ENCODE measurements around the gene NEURL1. TPM values are rescaled to one million over a fixed set of nuclear protein-coding genes. Genes with fewer than 3 reads are reported as not detected.
A peak's percentile ranks its signal among the peaks of the same experiment; 100 is the strongest.

Gene NEURL1
- 2.3 and 2.7 TPM in 2 replicates for total RNA-seq
- 1.4 and 3.5 TPM in 2 replicates for polyA plus RNA-seq

- H3K27ac ChIP-seq, result no peak within 1 kb of the TSS
- H3K4me1 ChIP-seq (ENCODE audit: low read depth), result no peaks in the 10 kb centered on the region
- no peaks in the 10 kb centered on the region for H3K9me3 ChIP-seq (ENCODE audit: low read depth)
- DNase-seq (ENCODE audit: low read depth in 1 of 2, low spot score in 1 of 2), result peak in 1 of 2 donors; percentile 51
- H3K27me3 ChIP-seq, result peaks cover 66% of the 10 kb centered on the region
- H3K36me3 ChIP-seq, result no peaks in the 10 kb centered on the region
- no peak for TF ChIP-seq CTCF (IDR thresholded peaks at IDR 0.05; ENCODE audit: low read depth, low read length)
- peak within 1 kb of the TSS; percentile 56 for H3K4me3 ChIP-seq
These were observed at the start of gene NEURL1 for GRCh38 chr10:103493362-103493915. Gene NEURL1, plus strand, starts transcription at chr10:103493705. Its CDS starts 683 bp downstream, at chr10:103494388.

- H3K27ac ChIP-seq, result no peak overlapping the region
- no peak for DNase-seq (ENCODE audit: low read depth in 1 of 2, low spot score in 1 of 2)
- H3K36me3 ChIP-seq, result peaks cover 42% of the 10 kb centered on the region
- no peaks in the 10 kb centered on the region for H3K27me3 ChIP-seq
- no peaks in the 10 kb centered on the region for H3K9me3 ChIP-seq (ENCODE audit: low read depth)
- H3K4me3 ChIP-seq, result no peak overlapping the region
- no peaks in the 10 kb centered on the region for H3K4me1 ChIP-seq (ENCODE audit: low read depth)
- TF ChIP-seq CTCF (IDR thresholded peaks at IDR 0.05; ENCODE audit: low read depth, low read length), result no peak
These were observed 49.0 kb upstream of the NEURL1 start for GRCh38 chr10:103444478-103444877.

GRCh38 chr10:103445366-103445765 lies 48.1 kb upstream of the NEURL1 start:
- Histone ChIP-seq H3K36me3 (peaks cover 37% of the 10 kb centered on the region), H3K27ac (no peak overlapping the region), H3K4me1 (ENCODE audit: low read depth) (no peaks in the 10 kb centered on the region), H3K9me3 (ENCODE audit: low read depth) (no peaks in the 10 kb centered on the region), H3K27me3 (no peaks in the 10 kb centered on the region), H3K4me3 (no peak overlapping the region)
- no peak for DNase-seq (ENCODE audit: low read depth in 1 of 2, low spot score in 1 of 2)
- TF ChIP-seq CTCF (IDR thresholded peaks at IDR 0.05; ENCODE audit: low read depth, low read length), result no peak

GRCh38 chr10:103445767-103446567 lies 47.5 kb upstream of the NEURL1 start:
- TF ChIP-seq CTCF (IDR thresholded peaks at IDR 0.05; ENCODE audit: low read depth, low read length), result no peak
- Histone ChIP-seq H3K27ac (no peak overlapping the region), H3K36me3 (peaks cover 34% of the 10 kb centered on the region), H3K9me3 (ENCODE audit: low read depth) (no peaks in the 10 kb centered on the region), H3K4me1 (ENCODE audit: low read depth) (no peaks in the 10 kb centered on the region), H3K4me3 (no peak overlapping the region), H3K27me3 (no peaks in the 10 kb centered on the region)
- DNase-seq (ENCODE audit: low read depth in 1 of 2, low spot score in 1 of 2), result peak in 1 of 2 donors; percentile 84

- no peak for TF ChIP-seq CTCF (IDR thresholded peaks at IDR 0.05; ENCODE audit: low read depth, low read length)
- Histone ChIP-seq H3K9me3 (ENCODE audit: low read depth) (no peaks in the 10 kb centered on the region), H3K4me1 (ENCODE audit: low read depth) (no peaks in the 10 kb centered on the region), H3K27ac (no peak overlapping the region), H3K4me3 (no peak overlapping the region), H3K27me3 (no peaks in the 10 kb centered on the region), H3K36me3 (peaks cover 29% of the 10 kb centered on the region)
- no peak for DNase-seq (ENCODE audit: low read depth in 1 of 2, low spot score in 1 of 2)
These were observed 46.3 kb upstream of the NEURL1 start for GRCh38 chr10:103447187-103447586.

All from cardiac muscle cell (in vitro differentiated cells and primary cell).